Measurements from ENCODE around the gene ANP32D.
"Not testable (repeated sequence)": the region's sequence is repeated elsewhere in the genome, so short reads cannot be mapped to it uniquely, and the experiment has no call there.

The ANP32D gene

GRCh38 chr12:48472259-48472658 is at the start of gene ANP32D:
ANP32D (plus strand) TSS chr12:48472559; CDS start chr12:48472665, 106 bp downstream.
- DNase-seq (ENCODE audit: low read depth, low spot score): no peak

- no peak for DNase-seq (ENCODE audit: low read depth, low spot score)
Measured at GRCh38 chr12:48423171-48423570, 49.2 kb upstream of the ANP32D start.

- DNase-seq (ENCODE audit: low read depth, low spot score): no peak
Measured at GRCh38 chr12:48424644-48425043, 47.7 kb upstream of the ANP32D start.

- DNase-seq (ENCODE audit: low read depth, low spot score): not testable (repeated sequence)
Measured at GRCh38 chr12:48434016-48434415, 38.3 kb upstream of the ANP32D start.

GRCh38 chr12:48441069-48441468 is 31.3 kb upstream of the ANP32D start:
- peak; percentile 49 for DNase-seq (ENCODE audit: low read depth, low spot score)

- peak; percentile 27 for DNase-seq (ENCODE audit: low read depth, low spot score)
Measured at GRCh38 chr12:48442179-48442847, 30.0 kb upstream of the ANP32D start.

GRCh38 chr12:48445538-48445937 is 26.8 kb upstream of the ANP32D start:
- no peak for DNase-seq (ENCODE audit: low read depth, low spot score)

GRCh38 chr12:48446161-48446776 is 26.1 kb upstream of the ANP32D start:
- DNase-seq (ENCODE audit: low read depth, low spot score): peak; percentile 11

- DNase-seq (ENCODE audit: low read depth, low spot score): peak; percentile 3
Measured at GRCh38 chr12:48447755-48448154, 24.6 kb upstream of the ANP32D start.

GRCh38 chr12:48451372-48451771 is 21.0 kb upstream of the ANP32D start:
- DNase-seq (ENCODE audit: low read depth, low spot score): no peak

GRCh38 chr12:48452961-48453360 is 19.4 kb upstream of the ANP32D start:
- DNase-seq (ENCODE audit: low read depth, low spot score): not testable (repeated sequence)

GRCh38 chr12:48454667-48455066 is 17.7 kb upstream of the ANP32D start:
- DNase-seq (ENCODE audit: low read depth, low spot score): peak; percentile 1

GRCh38 chr12:48455116-48455515 is 17.2 kb upstream of the ANP32D start:
- DNase-seq (ENCODE audit: low read depth, low spot score): no peak

GRCh38 chr12:48459259-48459658 is 13.1 kb upstream of the ANP32D start:
- no peak for DNase-seq (ENCODE audit: low read depth, low spot score)

- peak; percentile 10 for DNase-seq (ENCODE audit: low read depth, low spot score)
Measured at GRCh38 chr12:48469027-48469426, 3.3 kb upstream of the ANP32D start.

GRCh38 chr12:48473061-48473460 is 702 bp downstream of the ANP32D start:
- no peak for DNase-seq (ENCODE audit: low read depth, low spot score)

- not testable (repeated sequence) for DNase-seq (ENCODE audit: low read depth, low spot score)
Measured at GRCh38 chr12:48474497-48474896, 2.1 kb downstream of the ANP32D start.

GRCh38 chr12:48482198-48482597 is 9.8 kb downstream of the ANP32D start, which contains the start of gene C12orf54:
C12orf54 (plus strand) TSS chr12:48482498; CDS start chr12:48483297, 799 bp downstream.
- DNase-seq (ENCODE audit: low read depth, low spot score): no peak

GRCh38 chr12:48482930-48483329 is 10.6 kb downstream of the ANP32D start:
- DNase-seq (ENCODE audit: low read depth, low spot score): no peak

- no peak for DNase-seq (ENCODE audit: low read depth, low spot score)
Measured at GRCh38 chr12:48486261-48486660, 13.9 kb downstream of the ANP32D start.

GRCh38 chr12:48486679-48487078 is 14.3 kb downstream of the ANP32D start:
- no peak for DNase-seq (ENCODE audit: low read depth, low spot score)

GRCh38 chr12:48489012-48489411 is 16.7 kb downstream of the ANP32D start:
- no peak for DNase-seq (ENCODE audit: low read depth, low spot score)

- DNase-seq (ENCODE audit: low read depth, low spot score): not testable (repeated sequence)
Measured at GRCh38 chr12:48489456-48489855, 17.1 kb downstream of the ANP32D start.
